ENCODE data around the gene PTK7.

DNA sequence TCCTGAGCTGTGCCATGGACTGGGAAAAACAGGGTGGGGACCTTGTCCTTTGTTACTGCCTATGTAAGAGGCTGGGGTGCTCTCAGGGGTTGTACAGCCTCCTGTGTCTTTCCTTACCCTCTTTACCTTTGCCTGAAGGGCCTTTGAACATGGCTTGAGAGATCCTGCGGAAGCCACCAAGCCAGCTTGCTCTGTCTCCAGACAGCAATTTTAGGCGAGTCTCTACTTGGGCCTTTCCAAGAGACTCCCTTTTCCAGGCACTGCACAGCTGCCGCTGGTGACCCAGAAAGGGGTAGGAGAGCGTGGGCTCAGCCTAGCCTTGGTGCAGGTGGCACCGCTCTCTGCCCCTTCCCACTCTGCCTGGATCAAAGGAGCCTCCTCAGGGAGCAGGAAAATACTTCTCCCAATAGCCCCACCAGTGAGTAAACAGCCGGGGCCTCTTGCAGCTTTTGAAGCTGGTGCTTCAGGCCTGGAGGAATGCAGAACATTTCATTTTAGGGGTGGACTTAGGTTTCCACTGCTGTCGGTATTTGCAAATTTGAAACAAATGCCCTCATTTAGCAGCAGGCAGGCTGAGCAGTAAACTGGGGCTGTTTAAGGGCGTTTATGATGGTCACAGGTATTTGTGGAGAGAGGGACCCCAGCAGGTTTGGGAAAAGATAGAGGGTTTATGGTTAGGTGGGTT is 13.9 kb downstream of the PTK7 start:
- TF ChIP-seq REST (IDR thresholded peaks at IDR 0.05; ENCODE audit: insufficient read depth in 1 of 2, low read depth in 2 of 2, low read length in 2 of 2), result no peak
- no peak for TF ChIP-seq SIN3A (IDR thresholded peaks at IDR 0.05; ENCODE audit: borderline replicate concordance, insufficient read depth, low read length)
- TF ChIP-seq TAF1 (IDR thresholded peaks at IDR 0.05; ENCODE audit: borderline replicate concordance, insufficient read depth, low read length), result no peak

Data from PFSK-1 (cell line).